Subcutaneous abdominal adipose tissue (tissue), 5 donors: Measurements from ENCODE around the gene DENND2A.
A peak's percentile ranks its signal among the peaks of the same experiment; 100 is the strongest.
"Not testable (repeated sequence)": the region's sequence is repeated elsewhere in the genome, so short reads cannot be mapped to it uniquely, and the experiment has no call there.

Experiments
- H3K27ac ChIP-seq: one replicate; pipeline ENCODE4 v1.7.0; 2013; ENCODE audit warnings: low read depth, mild to moderate bottlenecking, inconsistent platforms, low read length, moderate library complexity
- H3K27me3 ChIP-seq, 5 donors: one replicate each; pipeline ENCODE4 v1.7.0; 2013; ENCODE audit warnings: low read length in 5 of 5, inconsistent platforms in 1 of 5; ENCODE audit not compliant: control insufficient read depth in 5 of 5, insufficient read depth in 4 of 5
- H3K36me3 ChIP-seq, 5 donors: one replicate each; pipeline ENCODE4 v1.7.0; 2013; ENCODE audit warnings: low read length in 5 of 5; ENCODE audit not compliant: control insufficient read depth in 5 of 5, insufficient read depth in 5 of 5
- H3K4me1 ChIP-seq, 5 donors: one replicate each; pipeline ENCODE4 v1.7.0; 2013; ENCODE audit warnings: low read length in 5 of 5, mild to moderate bottlenecking in 3 of 5, moderate library complexity in 1 of 5; ENCODE audit not compliant: control insufficient read depth in 5 of 5, insufficient read depth in 5 of 5
- H3K4me3 ChIP-seq, 5 donors: one replicate each; pipeline ENCODE4 v1.7.0; 2013; ENCODE audit warnings: low read length in 5 of 5, low read depth in 1 of 5
- H3K9ac ChIP-seq, 5 donors: one replicate each; pipeline ENCODE4 v1.7.0; 2013; ENCODE audit warnings: low read length in 5 of 5, mild to moderate bottlenecking in 4 of 5, moderate library complexity in 3 of 5
- H3K9me3 ChIP-seq, 5 donors: one replicate each; pipeline ENCODE4 v1.7.0; 2013; ENCODE audit warnings: low read length in 5 of 5; ENCODE audit not compliant: control insufficient read depth in 5 of 5
- donor health status: healthy.
- donor health status: healthy.
- donor health status: healthy.
- donor health status: healthy.
- donor health status: healthy.

DENND2A gene

GRCh38 chr7:140557069-140557468, 83.5 kb downstream of the DENND2A start:
- Histone ChIP-seq H3K27ac (no peak overlapping the region), H3K9ac (no peak overlapping the region), H3K36me3 (peaks cover 0 to 29% (median 23%) of the 10 kb centered on the region in 5 donors), H3K9me3 (no peaks in the 10 kb centered on the region), H3K4me3 (no peak overlapping the region), H3K4me1 (peaks cover 0 to 3% (median 0%) of the 10 kb centered on the region in 5 donors), H3K27me3 (peaks cover 0 to 7% (median 0%) of the 10 kb centered on the region in 5 donors)

- not testable (repeated sequence) for H3K9me3 ChIP-seq, H3K9ac ChIP-seq, H3K4me1 ChIP-seq, H3K27me3 ChIP-seq, H3K4me3 ChIP-seq, H3K27ac ChIP-seq
- peaks cover 0 to 17% (median 9%) of the 10 kb centered on the region in 5 donors for H3K36me3 ChIP-seq
Observed at GRCh38 chr7:140553236-140553635, 87.4 kb downstream of the DENND2A start.

GRCh38 chr7:140552240-140552679, 88.4 kb downstream of the DENND2A start:
- Histone ChIP-seq H3K27ac (no peak overlapping the region), H3K36me3 (peaks cover 0 to 12% (median 3%) of the 10 kb centered on the region in 5 donors), H3K27me3 (no peaks in the 10 kb centered on the region), H3K9me3 (no peaks in the 10 kb centered on the region), H3K9ac (no peak overlapping the region), H3K4me3 (no peak overlapping the region), H3K4me1 (peaks cover 0 to 9% (median 0%) of the 10 kb centered on the region in 5 donors)

GRCh38 chr7:140551355-140552239, 89.0 kb downstream of the DENND2A start:
- H3K4me1 ChIP-seq = peaks cover 0 to 9% (median 0%) of the 10 kb centered on the region in 5 donors
- peaks cover 0 to 11% (median 7%) of the 10 kb centered on the region in 5 donors for H3K36me3 ChIP-seq
- H3K9ac ChIP-seq = no peak overlapping the region
- H3K9me3 ChIP-seq = no peaks in the 10 kb centered on the region
- no peaks in the 10 kb centered on the region for H3K27me3 ChIP-seq
- no peak overlapping the region for H3K4me3 ChIP-seq
- H3K27ac ChIP-seq = no peak overlapping the region

- Histone ChIP-seq H3K27ac (no peak overlapping the region), H3K4me3 (no peak overlapping the region), H3K9me3 (no peaks in the 10 kb centered on the region), H3K36me3 (peaks cover 0 to 33% (median 22%) of the 10 kb centered on the region in 5 donors), H3K9ac (no peak overlapping the region), H3K4me1 (peaks cover 0 to 15% (median 8%) of the 10 kb centered on the region in 5 donors), H3K27me3 (no peaks in the 10 kb centered on the region)
Observed at GRCh38 chr7:140546947-140547346, 93.7 kb downstream of the DENND2A start.

- Histone ChIP-seq H3K9ac (no peak overlapping the region), H3K36me3 (peaks cover 0 to 42% (median 32%) of the 10 kb centered on the region in 5 donors), H3K4me1 (peaks cover 6 to 20% (median 17%) of the 10 kb centered on the region in 5 donors), H3K4me3 (no peak overlapping the region), H3K27ac (no peak overlapping the region), H3K9me3 (no peaks in the 10 kb centered on the region), H3K27me3 (peaks cover 0 to 3% (median 0%) of the 10 kb centered on the region in 5 donors)
Observed at GRCh38 chr7:140544388-140544826, 96.2 kb downstream of the DENND2A start.

GRCh38 chr7:140542228-140542603, 98.4 kb downstream of the DENND2A start:
- Histone ChIP-seq H3K27me3 (peaks cover 0 to 3% (median 0%) of the 10 kb centered on the region in 5 donors), H3K36me3 (peaks cover 0 to 55% (median 36%) of the 10 kb centered on the region in 5 donors), H3K4me3 (peak overlapping the region in 1 of 5 donors; percentile 35), H3K9me3 (no peaks in the 10 kb centered on the region), H3K27ac (no peak overlapping the region), H3K4me1 (peaks cover 6 to 20% (median 17%) of the 10 kb centered on the region in 5 donors), H3K9ac (peak overlapping the region in 1 of 5 donors; percentile 0)

- Histone ChIP-seq H3K9me3 (no peaks in the 10 kb centered on the region), H3K36me3 (peaks cover 0 to 51% (median 33%) of the 10 kb centered on the region in 5 donors), H3K4me3 (peak overlapping the region in 3 of 5 donors; percentile 11 to 21 (median 13)), H3K27me3 (peaks cover 0 to 3% (median 0%) of the 10 kb centered on the region in 5 donors), H3K4me1 (peaks cover 6 to 20% (median 17%) of the 10 kb centered on the region in 5 donors), H3K9ac (peak overlapping the region in 1 of 5 donors; percentile 0), H3K27ac (no peak overlapping the region)
Observed at GRCh38 chr7:140541513-140542227, 98.9 kb downstream of the DENND2A start.

GRCh38 chr7:140541176-140541512, 99.5 kb downstream of the DENND2A start:
- no peak overlapping the region for H3K4me3 ChIP-seq
- peaks cover 6 to 20% (median 17%) of the 10 kb centered on the region in 5 donors for H3K4me1 ChIP-seq
- peak overlapping the region in 1 of 5 donors; percentile 0 for H3K9ac ChIP-seq
- no peak overlapping the region for H3K27ac ChIP-seq
- H3K9me3 ChIP-seq = no peaks in the 10 kb centered on the region
- H3K36me3 ChIP-seq = peaks cover 0 to 48% (median 29%) of the 10 kb centered on the region in 5 donors
- peaks cover 0 to 3% (median 0%) of the 10 kb centered on the region in 5 donors for H3K27me3 ChIP-seq
